SK-N-MC (cell line): ENCODE data around the gene TFAP2E.
A peak's percentile ranks its signal among the peaks of the same experiment; 100 is the strongest.

Source experiments
- DNase-seq: peaks from one replicate; pipeline ENCODE4 v3.0.0-alpha.2; 2011; ENCODE audit warnings: low read depth, low spot score
- H3K27ac ChIP-seq: fragments of 200-600 bp; sonication (generic); 2 replicates; pipeline ENCODE4 v1.5.1; 2016; ENCODE audit warnings: mixed run types
- H3K36me3 ChIP-seq: fragments of 200-600 bp; sonication (generic); 2 replicates; pipeline ENCODE4 v1.6.1; 2017; ENCODE audit warnings: antibody characterized with exemption, low read length, mixed read lengths; ENCODE audit not compliant: insufficient read depth
- H3K4me3 ChIP-seq: fragments of 200-600 bp; sonication (generic); 2 replicates; pipeline ENCODE4 v1.5.1; 2016
- H3K9ac ChIP-seq: fragments of 200-600 bp; sonication (generic); 2 replicates; pipeline ENCODE4 v1.8.0; 2017; ENCODE audit warnings: mixed run types, mixed read lengths; ENCODE audit not compliant: insufficient read length
- H3K9me3 ChIP-seq: fragments of 200-600 bp; sonication (generic); 2 replicates; pipeline ENCODE4 v1.6.1; 2017; ENCODE audit warnings: low read depth, mild to moderate bottlenecking, antibody characterized with exemption, low read length, moderate library complexity, mixed read lengths
- EZH2 ChIP-seq: fragments of 200-600 bp; sonication (generic); IDR thresholded peaks from one replicate; pipeline ENCODE4 v1.6.1; 2017; ENCODE audit warnings: antibody characterized with exemption
- FOXP2 ChIP-seq: optimal IDR thresholded peaks from 2 replicates; pipeline ENCODE3; 2011; ENCODE audit warnings: mild to moderate bottlenecking, moderate library complexity; ENCODE audit not compliant: insufficient read depth; ENCODE audit errors: extremely low read length, control extremely low read depth
- POLR2AphosphoS5 ChIP-seq: IDR thresholded peaks from 2 replicates; pipeline ENCODE4 v1.6.1; 2012; ENCODE audit warnings: mild to moderate bottlenecking, low read depth, low read length, borderline replicate concordance

The TFAP2E gene

GRCh38 chr1:35615440-35615839 is 42.3 kb downstream of the TFAP2E start:
- Histone ChIP-seq H3K9ac (no peak overlapping the region), H3K27ac (no peak overlapping the region), H3K4me3 (no peak overlapping the region), H3K36me3 (peaks cover 92% of the 10 kb centered on the region), H3K9me3 (no peaks in the 10 kb centered on the region)
- DNase-seq = no peak
- TF ChIP-seq EZH2 = no peak
- no peak for TF ChIP-seq FOXP2
- no peak for TF ChIP-seq POLR2AphosphoS5

GRCh38 chr1:35619237-35620121 is 46.4 kb downstream of the TFAP2E start:
- TF ChIP-seq EZH2 = no peak
- no peak for TF ChIP-seq POLR2AphosphoS5
- TF ChIP-seq FOXP2 = no peak
- no peak for DNase-seq
- no peaks in the 10 kb centered on the region for H3K9me3 ChIP-seq
- peak overlapping the region; percentile 37 for H3K27ac ChIP-seq
- H3K4me3 ChIP-seq = no peak overlapping the region
- no peak overlapping the region for H3K9ac ChIP-seq
- peaks cover 84% of the 10 kb centered on the region for H3K36me3 ChIP-seq

GRCh38 chr1:35622510-35623178 is 49.5 kb downstream of the TFAP2E start:
- H3K36me3 ChIP-seq = peaks cover 70% of the 10 kb centered on the region
- H3K9me3 ChIP-seq = no peaks in the 10 kb centered on the region
- no peak overlapping the region for H3K9ac ChIP-seq
- H3K27ac ChIP-seq = no peak overlapping the region
- H3K4me3 ChIP-seq = no peak overlapping the region
- TF ChIP-seq POLR2AphosphoS5 (no peak), EZH2 (no peak), FOXP2 (no peak)
- DNase-seq = no peak

GRCh38 chr1:35623832-35624231 is 50.7 kb downstream of the TFAP2E start:
- no peak for DNase-seq
- Histone ChIP-seq H3K9ac (no peak overlapping the region), H3K4me3 (no peak overlapping the region), H3K36me3 (peaks cover 68% of the 10 kb centered on the region), H3K9me3 (no peaks in the 10 kb centered on the region), H3K27ac (no peak overlapping the region)
- TF ChIP-seq POLR2AphosphoS5 (no peak), EZH2 (no peak), FOXP2 (no peak)

GRCh38 chr1:35629051-35629450 is 55.9 kb downstream of the TFAP2E start:
- Histone ChIP-seq H3K36me3 (peaks cover 75% of the 10 kb centered on the region), H3K27ac (0 out of 2 replicates have a peak overlapping the region, but pooled peaks have one; percentile 7), H3K4me3 (no peak overlapping the region), H3K9me3 (no peaks in the 10 kb centered on the region), H3K9ac (no peak overlapping the region)
- TF ChIP-seq POLR2AphosphoS5 (no peak), FOXP2 (no peak), EZH2 (no peak)
- DNase-seq = no peak

GRCh38 chr1:35631396-35631795 is 58.3 kb downstream of the TFAP2E start:
- no peak overlapping the region for H3K9ac ChIP-seq
- H3K27ac ChIP-seq = no peak overlapping the region
- peaks cover 89% of the 10 kb centered on the region for H3K36me3 ChIP-seq
- no peaks in the 10 kb centered on the region for H3K9me3 ChIP-seq
- no peak for DNase-seq
- no peak overlapping the region for H3K4me3 ChIP-seq
- TF ChIP-seq EZH2 (no peak), POLR2AphosphoS5 (no peak), FOXP2 (no peak)

- no peak for DNase-seq
- Histone ChIP-seq H3K9ac (no peak overlapping the region), H3K9me3 (no peaks in the 10 kb centered on the region), H3K4me3 (no peak overlapping the region), H3K36me3 (peaks cover 75% of the 10 kb centered on the region), H3K27ac (no peak overlapping the region)
- TF ChIP-seq POLR2AphosphoS5 (no peak), FOXP2 (no peak), EZH2 (no peak)
Measured at GRCh38 chr1:35633547-35633946, 60.4 kb downstream of the TFAP2E start.

- TF ChIP-seq FOXP2 (no peak), EZH2 (no peak), POLR2AphosphoS5 (no peak)
- Histone ChIP-seq H3K36me3 (peaks cover 42% of the 10 kb centered on the region), H3K27ac (peak overlapping the region; percentile 87), H3K9me3 (no peaks in the 10 kb centered on the region), H3K4me3 (peak overlapping the region; percentile 73), H3K9ac (peak overlapping the region; percentile 86)
- DNase-seq = peak; percentile 24
Measured at GRCh38 chr1:35637401-35637809, 64.3 kb downstream of the TFAP2E start.
